GM12801 (cell line): Measurements from ENCODE around the gene OPN1SW.

Experiments used
- TF ChIP-seq, protein P1 (sequence below): IDR thresholded peaks from one replicate; pipeline ENCODE4 v1.5.1; 2011; ENCODE audit warnings: control low read depth; ENCODE audit not compliant: insufficient read length; ENCODE audit errors: extremely low read depth

The OPN1SW gene

DNA sequence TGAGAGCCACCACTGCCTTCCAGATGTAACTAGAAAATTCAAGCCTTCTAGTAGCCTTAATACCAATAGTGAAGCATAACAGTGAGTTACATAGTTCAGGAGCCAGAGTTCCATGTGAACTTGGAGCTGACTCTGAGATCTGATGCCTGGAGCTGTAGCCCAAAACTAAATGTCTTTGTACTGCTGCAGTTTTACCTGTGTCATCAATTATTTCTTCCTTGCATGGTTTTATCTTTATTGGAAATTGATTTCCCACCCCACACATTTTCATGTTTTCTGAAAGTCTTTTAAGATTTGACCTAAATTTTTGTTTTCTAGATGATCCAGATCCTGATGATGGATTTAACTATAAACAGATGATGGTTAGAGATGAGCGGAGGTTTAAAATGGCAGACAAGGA, 17.0 kb downstream of the OPN1SW start:
- TF ChIP-seq, protein P1, sequence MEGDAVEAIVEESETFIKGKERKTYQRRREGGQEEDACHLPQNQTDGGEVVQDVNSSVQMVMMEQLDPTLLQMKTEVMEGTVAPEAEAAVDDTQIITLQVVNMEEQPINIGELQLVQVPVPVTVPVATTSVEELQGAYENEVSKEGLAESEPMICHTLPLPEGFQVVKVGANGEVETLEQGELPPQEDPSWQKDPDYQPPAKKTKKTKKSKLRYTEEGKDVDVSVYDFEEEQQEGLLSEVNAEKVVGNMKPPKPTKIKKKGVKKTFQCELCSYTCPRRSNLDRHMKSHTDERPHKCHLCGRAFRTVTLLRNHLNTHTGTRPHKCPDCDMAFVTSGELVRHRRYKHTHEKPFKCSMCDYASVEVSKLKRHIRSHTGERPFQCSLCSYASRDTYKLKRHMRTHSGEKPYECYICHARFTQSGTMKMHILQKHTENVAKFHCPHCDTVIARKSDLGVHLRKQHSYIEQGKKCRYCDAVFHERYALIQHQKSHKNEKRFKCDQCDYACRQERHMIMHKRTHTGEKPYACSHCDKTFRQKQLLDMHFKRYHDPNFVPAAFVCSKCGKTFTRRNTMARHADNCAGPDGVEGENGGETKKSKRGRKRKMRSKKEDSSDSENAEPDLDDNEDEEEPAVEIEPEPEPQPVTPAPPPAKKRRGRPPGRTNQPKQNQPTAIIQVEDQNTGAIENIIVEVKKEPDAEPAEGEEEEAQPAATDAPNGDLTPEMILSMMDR: no peak

DNA sequence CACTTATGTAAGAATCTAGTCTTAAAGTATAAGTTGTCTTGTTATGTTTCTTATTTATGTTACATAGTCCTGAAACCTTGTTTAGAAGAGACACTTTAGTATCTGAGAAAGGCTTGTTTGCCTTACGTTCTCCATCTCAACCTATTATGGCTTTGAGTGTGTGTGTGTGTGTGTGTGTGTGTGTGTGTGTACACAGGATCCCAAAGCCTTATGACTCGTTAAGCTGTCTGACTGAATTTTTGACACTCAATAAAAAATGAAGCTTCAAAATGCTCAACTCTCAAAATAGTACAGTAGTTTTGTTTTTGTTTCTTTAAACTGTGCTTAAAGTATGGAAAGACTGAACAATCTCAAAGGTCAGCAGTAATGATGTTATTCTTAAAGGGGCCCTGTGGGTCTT, 18.4 kb downstream of the OPN1SW start:
- TF ChIP-seq, protein P1: no peak

DNA sequence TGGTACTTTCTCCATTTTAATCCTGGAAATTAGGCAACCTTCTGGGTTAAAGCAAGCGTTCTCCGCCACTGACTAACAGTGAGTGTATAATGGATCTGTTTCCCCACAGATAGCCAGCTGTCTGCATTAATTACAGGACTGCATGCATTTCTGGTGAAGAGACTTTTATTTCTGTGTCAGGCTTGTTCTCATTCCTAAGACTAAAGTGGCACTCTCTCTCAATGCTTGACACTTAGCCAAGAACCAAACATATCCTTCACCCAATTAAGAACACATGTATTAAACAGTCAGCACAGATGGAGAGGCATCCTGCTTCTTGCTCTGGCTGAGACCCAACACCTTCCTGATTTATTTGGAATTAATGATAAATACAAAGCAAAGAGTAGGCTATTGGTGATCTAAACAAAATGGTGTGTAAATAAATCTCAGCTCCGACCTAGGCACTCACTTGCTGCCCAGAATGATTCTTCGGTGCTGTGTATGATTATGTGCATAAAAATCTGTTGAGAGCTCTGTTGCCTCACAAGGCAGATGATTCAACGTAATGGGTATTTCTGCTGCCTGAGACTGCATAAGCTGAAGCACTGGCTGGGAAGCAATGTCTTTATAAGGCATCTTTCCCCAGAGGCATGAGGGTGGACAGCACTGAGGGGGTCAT, 19.6 kb downstream of the OPN1SW start:
- TF ChIP-seq, protein P1: no peak

DNA sequence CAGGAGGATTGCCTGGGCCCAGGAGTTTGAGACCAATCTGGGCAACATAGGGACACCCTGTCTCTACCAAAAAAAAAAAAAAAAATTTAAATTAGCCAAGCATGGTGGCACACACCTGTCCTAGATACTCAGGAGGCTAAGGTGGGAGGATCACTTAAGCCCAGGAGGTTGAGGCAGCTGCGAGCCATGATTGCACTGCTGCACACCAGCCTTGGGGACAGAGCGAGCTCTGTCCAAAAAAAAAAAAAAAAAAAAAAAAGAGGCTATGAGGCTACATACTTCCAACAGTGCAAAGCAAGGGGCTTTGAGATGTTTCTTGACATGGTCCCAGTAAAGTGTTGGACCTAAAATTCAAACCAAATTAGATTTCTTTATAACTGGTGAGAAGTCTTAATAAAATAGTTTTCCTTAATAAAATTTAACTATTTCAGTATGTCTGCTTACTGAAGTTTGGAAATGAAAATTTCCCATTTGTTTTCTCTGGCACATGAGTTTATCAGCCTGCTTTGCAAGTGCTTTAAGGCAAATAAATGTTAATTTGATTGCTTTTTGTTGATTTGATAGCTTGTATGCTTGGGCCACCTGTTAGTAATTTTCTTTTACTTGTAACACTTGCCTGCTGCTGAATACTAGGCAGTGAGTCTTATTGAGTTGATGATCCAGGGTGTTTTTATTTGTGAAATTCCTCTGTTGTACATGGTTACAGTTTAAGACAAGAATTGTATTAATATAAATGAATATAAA, 20.3 kb downstream of the OPN1SW start:
- TF ChIP-seq, protein P1: no peak

DNA sequence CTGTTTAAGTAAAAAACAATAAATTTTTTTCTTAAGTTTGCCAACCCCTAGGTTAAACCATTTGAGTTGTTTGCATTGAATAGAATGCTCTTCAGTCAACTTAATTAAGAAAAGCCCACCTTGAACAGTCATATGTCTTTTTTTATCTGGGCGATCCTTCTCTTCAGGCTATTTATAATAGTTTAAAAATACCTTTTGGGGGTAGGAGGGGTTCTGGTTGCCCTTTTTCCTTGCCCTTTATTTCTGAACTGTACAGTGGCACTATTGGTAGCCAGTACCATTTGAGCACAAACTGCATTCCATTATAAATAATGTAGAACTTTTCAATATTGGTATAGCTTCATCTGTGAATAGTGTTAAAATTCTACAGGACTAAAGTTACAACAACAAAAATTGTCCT, 23.3 kb downstream of the OPN1SW start:
- TF ChIP-seq, protein P1: no peak

DNA sequence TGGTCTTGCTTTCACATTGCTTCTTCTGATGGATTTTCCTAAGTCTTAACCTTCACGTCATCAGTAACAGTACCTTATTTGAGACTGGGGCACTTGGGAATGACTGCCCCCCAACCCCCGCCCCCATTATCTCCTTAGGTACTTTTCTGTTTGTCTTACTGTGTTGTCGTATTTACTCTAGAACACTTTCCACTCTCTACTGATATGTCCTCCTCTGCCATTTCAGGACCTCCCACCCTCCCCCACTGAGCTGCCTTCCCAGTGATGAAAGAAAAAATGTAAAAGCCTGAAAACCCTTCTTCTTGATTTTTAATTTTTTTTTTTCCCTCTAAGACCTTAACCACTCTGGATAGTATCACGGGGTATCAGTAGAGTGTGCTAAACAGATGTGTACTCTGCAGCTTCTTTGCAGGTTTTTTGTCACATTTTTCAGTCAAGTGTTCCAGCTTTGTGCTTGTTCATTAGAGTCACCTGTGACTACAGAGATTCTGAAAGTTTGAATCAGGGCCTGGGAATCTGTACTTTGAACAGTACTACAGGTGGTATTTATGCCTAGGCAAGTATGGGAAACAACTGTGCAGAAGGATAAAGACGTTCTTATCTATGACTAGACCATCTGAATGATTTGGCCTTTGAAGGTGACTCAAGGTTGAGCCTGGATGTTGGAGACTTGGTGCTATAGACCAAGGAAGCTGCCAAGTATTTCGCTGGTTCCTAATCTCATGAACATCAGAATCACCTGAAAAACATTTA, 28.1 kb downstream of the OPN1SW start:
- TF ChIP-seq, protein P1: no peak

DNA sequence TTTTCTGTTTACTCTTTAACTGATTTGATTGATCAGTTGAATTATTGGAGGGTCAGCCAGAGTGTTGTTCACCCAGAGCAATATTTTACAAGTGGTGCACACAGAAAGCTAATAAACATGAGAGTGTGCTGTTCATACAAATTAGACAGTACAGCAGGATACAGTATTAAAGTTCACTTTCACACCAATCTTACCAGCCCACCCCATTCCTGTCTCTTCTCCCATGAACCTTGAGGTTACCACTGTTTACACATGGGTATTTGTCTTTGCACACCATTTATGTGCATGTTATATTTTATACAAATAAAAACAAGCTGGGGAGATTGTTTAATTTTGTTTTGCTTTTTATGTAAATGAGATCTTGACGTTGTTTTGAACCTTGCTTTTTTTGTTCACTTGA, 29.9 kb downstream of the OPN1SW start:
- TF ChIP-seq, protein P1: no peak
